NK-92 (cell line): Measurements from ENCODE around the gene HOTAIR.

Experiments used
- DNase-seq: peaks from one replicate; lab custom pipeline; 2025; ENCODE audit not compliant: unreplicated experiment; lab: John Stamatoyannopoulos, UW

HOTAIR gene

DNA sequence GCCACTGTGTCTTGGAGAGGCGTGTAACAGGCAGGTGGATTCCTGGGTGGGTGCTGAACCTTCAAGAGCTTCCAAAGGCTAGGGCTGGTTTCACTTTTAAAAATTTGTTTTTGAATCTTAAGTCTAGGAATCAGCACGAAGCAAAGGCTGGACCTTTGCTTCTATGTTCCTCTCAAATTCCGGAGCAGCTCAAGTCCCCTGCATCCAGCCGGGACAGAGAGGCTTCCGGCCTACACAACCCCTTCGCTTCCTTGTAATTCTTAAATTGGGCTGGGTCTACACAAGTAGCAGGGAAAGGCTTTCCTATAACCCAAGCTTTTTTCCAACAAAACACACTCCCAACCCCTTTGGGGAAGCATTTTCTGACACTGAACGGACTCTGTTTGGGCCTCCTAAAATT lies 11.7 kb downstream of the HOTAIR start:
- DNase-seq, result no peak

- DNase-seq, result no peak
Measured at GRCh38 chr12:53961025-53961761, 13.6 kb downstream of the HOTAIR start.

- DNase-seq, result no peak
Measured at GRCh38 chr12:53960187-53961024, 14.3 kb downstream of the HOTAIR start.

- DNase-seq, result no peak
Measured at GRCh38 chr12:53959314-53959713, 15.4 kb downstream of the HOTAIR start.

- DNase-seq, result no peak
Measured at GRCh38 chr12:53958128-53958527, 16.6 kb downstream of the HOTAIR start.

DNA sequence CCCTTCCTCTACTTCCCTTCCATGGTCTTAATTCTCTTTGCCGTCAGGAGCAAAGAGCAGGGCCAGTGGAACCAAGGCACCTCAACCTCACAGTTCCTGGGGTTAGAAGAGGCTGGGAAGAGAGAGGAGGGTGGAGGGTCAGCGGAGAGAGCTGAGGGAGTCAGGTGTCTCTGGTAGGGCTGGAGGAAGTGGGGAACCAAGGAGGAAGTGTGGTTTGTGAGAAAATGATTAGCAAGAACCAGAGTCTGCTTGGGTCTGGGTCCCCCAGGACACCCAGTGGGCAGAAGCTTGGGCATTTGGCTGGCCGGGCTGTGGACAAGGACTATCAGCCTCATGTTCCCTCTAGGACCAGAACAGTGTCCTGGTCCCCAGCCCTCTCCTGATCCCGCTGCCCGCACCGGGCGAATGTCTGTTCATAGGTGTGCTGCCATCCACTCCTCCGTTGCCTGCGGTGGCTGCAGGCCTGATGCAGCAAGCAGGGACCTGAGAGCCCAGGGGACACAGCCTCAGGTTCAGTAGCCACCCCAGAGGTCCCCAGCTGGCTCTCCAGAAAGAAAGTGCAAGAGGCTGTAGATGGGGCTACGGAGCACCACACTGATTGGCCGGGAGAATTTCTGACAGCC lies 17.7 kb downstream of the HOTAIR start:
- no peak for DNase-seq

DNA sequence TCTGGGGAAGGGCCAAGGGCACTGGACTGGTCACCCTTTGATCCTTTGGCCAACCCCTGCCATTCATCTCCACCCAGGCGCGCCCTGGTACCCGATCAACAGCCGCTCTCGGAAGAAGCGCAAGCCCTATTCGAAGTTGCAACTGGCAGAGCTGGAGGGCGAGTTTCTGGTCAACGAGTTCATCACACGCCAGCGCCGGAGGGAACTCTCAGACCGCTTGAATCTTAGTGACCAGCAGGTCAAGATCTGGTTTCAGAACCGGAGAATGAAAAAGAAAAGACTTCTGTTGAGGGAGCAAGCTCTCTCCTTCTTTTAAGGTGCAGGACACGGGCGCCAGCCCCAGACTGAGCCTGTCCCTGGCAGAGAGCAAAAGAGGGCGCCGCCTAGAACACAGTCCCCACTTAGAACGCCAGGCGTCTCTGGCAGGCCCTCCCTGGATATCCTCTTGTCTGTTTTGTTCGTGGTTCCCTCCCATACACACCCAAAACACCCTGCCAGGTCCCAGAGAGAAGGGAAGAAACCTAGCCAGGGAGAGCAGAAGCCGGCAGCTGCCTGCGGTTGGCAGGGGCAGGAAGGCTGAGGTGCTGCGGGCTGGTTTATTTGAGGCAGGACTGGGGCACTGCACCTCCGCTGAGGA lies 18.4 kb downstream of the HOTAIR start:
- no peak for DNase-seq

GRCh38 chr12:53955776-53956250 lies 18.9 kb downstream of the HOTAIR start:
- DNase-seq, result no peak

DNA sequence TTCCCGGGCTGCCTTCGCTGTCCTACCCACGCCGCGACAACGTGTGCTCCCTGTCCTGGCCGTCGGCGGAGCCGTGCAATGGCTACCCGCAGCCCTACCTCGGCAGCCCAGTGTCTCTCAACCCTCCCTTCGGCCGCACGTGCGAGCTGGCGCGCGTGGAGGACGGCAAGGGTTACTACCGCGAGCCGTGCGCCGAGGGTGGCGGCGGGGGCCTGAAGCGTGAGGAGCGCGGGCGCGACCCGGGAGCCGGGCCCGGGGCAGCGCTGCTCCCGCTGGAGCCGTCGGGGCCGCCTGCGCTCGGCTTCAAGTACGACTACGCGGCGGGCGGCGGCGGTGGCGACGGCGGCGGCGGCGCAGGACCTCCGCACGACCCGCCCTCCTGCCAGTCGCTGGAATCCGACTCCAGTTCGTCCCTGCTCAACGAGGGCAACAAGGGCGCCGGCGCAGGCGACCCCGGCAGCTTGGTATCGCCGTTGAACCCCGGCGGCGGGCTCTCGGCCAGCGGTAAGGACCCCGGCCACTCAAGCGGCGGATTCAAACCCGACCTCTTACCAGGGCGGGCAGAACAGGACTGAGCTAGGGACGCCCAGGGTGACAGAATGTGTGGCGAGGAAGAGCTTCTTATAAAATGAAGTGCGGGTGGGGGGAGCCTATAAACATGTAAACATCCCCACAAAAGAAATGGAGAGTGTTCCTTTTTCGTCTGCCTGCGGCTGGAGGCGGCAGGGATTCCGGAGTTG lies 19.5 kb downstream of the HOTAIR start:
- DNase-seq, result no peak

DNA sequence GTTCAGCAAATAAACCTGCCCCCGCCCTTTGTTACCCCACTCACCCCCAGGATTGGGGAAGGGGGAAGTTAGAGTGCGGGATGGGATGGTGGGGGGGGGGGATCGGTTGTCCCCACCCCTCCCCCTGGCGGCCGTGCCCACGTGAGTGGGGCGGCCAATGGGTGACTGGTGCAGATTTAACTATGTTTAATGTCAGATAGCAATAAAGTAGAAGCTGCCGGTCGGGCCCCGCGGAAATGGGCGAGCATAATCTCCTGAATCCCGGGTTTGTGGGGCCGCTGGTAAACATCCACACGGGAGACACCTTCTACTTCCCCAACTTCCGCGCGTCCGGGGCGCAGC lies 20.1 kb downstream of the HOTAIR start, which contains the start of gene HOXC12:
HOXC12 (plus strand) TSS at position 210 of the 342 bp plus-strand sequence; CDS start at position 237, 27 bp downstream.
- no peak for DNase-seq

DNA sequence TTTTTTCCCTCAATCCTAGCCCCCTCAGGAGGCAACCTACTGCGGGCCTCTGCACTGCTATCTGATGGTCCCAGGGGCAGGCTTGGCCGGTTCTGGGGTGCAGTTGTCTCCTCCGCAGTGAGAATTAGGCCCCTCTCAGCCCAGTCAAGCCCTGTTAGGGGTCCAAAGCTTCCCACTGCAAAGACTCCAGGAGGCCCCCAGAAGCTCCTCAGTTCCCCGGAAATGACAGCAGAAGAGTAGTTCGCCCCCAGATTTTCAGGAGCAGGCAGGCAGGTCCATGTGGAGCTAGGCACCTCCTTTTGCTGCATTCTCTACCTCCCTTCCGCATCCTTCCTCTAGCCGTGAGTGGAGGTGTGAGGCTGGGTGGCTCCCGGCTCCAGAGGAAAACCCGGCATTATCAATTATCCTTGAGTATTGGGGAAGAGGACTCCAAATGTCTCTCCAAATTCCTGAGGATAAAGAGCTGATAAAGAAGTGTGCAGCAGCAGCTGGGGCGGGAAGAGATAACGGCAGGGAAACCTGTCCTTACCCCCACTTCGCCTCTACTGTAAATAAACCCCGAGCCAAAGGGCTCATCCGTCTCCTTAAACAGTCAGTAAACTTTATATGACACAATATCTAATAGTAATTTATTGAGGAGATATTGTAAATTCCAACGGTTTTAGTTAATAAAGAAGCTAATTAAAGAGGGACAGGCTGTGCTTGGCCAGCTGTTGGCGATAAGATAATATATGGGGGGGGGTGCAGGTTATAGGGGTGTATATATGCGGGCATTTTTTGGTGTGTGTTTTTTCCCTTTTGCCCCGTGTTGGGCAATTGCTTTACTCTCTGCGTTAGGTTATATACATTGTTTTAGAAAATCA lies 20.7 kb downstream of the HOTAIR start:
- DNase-seq, result no peak

DNA sequence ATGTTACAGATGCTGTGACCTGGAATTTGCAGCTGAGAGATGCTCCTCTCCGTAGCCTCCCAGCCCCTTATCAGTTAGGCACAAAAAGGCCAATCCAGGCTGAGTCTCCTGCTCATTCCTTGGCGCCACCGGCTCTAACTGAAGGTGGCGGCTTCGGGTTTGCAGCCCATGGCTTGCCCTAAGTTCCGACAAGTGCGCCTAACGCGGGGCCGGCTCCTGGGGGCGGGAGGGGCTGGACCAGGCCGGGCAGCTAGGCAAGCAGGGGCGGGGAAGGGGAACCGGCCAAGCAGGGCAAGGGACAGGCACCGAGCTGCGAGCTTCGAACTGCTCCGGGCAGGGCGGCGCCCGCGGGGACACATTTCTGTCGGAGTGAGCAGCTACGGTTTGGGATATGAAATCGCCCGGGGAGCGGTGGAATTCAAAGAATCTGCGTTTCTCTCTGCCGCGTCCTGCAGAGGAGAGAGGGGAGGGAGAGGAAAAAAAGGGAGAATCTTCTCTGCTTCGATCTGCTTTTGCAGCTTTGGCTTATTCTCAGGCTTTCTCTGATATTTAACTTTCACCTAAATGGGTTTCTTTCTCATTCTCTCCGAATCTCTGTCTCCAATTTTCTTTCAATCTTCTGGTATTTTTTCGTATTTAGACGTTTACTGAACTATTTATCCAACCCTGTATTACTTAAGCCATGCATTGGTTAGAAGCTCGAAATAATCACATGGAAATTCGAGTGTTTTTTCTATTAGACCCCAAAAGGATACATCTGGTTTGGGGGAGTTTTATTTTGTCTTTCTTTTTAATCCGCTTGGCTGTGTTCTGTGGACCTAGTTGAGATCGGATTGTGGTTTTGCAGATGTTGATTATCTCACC lies 21.7 kb downstream of the HOTAIR start:
- no peak for DNase-seq

- no peak for DNase-seq
Measured at GRCh38 chr12:53952335-53952694, 22.4 kb downstream of the HOTAIR start.

DNA sequence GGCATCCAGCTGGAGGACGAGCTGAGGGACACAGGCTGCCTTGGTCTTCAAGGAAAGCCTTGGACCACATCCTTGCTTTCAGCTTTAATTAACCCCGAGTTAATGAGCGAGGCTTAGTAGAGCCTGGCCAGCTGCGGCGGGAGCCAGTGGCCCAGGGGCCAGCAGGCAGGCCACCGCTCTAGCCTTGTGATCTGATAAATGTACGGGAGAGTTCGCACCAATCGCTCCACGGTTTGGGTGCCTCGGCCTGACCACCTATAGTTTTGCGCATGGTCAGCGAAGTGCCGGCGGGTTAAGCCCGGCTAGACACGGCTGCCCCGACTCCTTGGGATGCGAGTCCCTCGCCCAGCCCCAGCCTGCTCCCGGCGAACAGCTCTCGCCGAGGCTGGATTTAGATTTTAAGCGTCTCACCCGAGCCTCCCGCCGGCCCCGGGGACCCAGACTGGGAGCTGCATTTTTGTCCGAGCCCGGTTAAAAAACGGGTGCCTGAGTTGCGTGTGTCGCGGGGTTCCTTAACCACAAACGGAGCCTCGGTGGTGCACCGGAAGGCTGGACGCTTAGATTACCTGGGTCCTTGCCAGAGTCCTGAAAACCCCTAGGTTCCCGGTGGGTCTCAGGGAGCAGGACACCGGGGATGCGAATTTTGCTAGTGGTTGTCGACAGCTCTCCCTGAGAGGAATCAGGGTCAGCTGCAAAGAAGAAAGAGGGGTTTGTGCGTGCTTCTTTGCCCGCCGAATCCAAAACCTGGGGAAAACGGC lies 23.0 kb downstream of the HOTAIR start:
- no peak for DNase-seq

- no peak for DNase-seq
Measured at GRCh38 chr12:53950789-53951576, 23.8 kb downstream of the HOTAIR start.

- no peak for DNase-seq
Measured at GRCh38 chr12:53950437-53950773, 24.3 kb downstream of the HOTAIR start.

- no peak for DNase-seq
Measured at GRCh38 chr12:53949631-53950436, 24.9 kb downstream of the HOTAIR start.
